HG03442 (cell line): Measurements from ENCODE around the gene IL2.

Experiments used
- ATAC-seq: cut with Tn5 transposase; IDR thresholded peaks from one replicate; pipeline ENCODE4 v1.9.1; 2021; ENCODE audit warnings: mild to moderate bottlenecking, moderate library complexity; ENCODE audit not compliant: unreplicated experiment

Gene IL2

DNA sequence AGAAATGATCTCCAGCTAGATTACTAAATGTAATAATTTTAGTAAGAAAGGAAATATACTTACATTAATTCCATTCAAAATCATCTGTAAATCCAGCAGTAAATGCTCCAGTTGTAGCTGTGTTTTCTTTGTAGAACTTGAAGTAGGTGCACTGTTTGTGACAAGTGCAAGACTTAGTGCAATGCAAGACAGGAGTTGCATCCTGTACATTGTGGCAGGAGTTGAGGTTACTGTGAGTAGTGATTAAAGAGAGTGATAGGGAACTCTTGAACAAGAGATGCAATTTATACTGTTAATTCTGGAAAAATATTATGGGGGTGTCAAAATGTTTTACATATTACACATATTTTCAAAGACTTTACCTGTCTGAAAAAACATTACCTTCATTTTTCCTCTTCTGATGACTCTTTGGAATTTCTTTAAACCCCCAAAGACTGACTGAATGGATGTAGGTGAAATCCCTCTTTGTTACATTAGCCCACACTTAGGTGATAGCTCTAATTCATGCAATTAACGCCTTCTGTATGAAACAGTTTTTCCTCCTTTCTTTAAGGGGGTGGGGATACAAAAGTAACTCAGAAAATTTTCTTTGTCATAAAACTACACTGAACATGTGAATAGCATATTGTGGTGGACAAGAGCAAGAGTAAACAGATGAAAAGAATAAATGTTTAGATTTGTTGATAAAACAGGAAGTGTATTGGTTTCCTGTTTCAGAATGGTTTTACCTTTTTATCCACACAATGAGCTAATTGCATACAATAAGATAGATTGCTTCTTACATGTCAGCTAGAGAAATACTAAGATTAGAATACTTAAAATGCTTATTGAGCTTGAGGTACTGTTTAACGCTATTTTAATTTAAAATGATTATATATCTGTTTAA, at the start of gene IL2:
Gene IL2 (minus strand): TSS at position 495 of the 886 bp plus-strand sequence. CDS start 285 bp downstream, at position 210.
- ATAC-seq, result no peak

DNA sequence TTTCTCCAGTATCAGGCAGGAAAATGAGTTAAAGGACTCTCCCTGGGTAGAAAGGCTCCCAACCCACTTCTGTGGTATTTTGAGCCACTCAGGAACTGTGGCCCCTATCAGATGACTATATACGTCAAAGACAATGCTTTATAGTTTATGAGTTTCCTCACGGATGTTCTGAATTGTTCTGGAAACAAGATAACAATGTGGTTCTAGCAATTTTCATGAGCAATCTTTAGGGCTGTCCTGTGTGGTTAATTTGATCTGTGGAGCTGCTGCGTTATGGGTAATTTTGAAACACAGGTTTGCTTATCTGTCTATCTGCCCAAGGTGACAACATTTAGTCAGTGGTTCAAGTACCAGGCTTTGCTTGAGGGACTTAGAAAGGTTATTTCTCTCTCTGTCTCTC, 46.7 kb upstream of the IL2 start:
- no peak for ATAC-seq

DNA sequence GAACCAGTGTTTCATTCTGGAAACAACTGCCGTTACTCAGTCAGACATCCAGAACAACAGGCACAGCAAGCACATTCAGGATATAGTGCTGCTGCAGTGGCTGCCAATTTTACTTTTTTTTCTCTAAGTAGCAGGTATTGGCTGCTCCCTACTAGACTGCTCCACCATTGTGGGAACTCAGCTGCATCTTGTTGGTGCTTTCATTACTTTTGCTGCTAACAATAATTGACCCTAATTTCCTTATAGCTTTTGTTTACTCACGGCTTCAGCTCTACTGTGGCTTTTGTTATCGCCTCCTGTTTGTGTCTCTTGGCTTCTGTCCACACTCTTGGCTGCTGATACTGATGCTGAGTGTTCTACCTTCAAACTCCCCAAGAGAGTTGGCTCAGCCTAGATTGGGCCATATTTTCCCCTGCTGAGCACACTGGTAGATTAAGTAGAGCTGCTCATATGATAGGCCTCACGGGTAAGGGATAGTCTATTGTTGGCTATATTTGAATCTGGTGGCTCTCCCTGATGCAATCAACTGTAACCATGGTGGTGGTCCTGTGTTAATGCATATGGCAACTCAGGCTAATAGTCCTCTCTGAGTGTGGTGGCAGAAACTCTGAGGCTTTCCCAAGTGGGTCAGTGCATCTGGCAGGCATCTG, 44.5 kb upstream of the IL2 start:
- ATAC-seq, result no peak

DNA sequence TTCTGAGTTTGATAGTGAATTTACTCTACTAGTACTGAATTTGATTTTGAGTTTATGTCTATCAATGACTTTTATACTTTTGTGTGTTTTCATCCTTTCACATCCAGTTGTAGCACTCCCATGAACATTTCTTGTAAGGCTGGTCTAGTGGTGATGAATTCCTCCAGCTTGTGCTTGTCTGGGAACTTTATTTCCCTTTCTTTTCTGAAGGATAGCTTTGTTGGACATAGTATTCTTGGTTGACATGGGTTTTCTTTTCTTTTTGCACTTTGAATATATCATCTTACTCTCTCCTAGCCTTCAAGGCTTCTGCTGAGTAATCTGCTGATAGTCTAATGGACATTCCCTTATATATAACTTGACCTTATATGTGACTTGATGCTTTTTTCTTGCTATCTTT, 32.5 kb upstream of the IL2 start:
- no peak for ATAC-seq

DNA sequence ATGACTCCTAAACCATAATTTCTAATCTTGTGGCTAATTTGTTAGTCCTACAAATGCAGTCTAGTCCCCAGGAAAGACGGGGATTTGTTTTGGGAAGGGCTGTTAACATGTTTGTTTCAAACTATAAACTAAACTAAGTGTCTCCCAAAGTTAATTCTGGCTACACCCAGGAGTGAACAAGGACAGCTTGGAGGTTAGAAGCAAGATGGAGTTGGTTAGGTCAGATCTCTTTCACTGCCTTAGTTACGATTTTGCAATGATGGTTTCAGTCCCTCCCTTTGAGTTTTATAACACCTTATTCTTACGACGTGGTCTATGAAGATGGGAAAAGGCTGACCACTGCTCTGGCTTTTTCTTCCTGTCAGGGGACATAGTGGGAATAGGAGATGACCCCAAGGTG, 27.0 kb upstream of the IL2 start:
- no peak for ATAC-seq

DNA sequence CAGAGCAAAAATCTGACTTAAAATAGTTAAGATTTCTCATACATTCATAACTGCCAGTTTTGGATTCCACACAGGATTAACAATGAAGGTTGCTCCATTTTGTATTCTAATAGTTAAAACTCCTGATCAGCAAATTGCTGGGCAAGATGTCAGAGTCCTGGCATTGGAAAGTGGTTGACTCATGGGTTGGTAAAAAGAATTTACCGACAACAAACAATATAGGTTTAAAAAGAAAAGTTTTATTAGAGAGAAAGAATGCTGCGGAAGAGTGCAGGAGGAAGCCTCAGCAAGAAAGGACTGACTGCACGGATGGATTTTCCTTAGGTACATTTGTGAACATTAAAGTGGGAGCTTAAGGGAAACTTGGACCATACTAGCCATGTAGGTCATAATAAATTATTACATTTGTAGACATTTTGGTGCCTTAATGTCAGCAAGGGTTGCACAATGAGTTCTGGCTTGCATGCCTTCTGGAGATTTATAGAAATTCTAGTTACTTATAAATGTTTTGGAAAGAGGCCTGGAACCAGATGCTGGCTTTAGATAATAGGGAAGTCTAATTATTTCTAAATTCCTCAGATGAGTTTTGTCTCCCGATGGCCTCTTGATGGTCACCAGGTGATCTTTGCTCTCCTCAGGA, 25.4 kb upstream of the IL2 start:
- ATAC-seq, result no peak

DNA sequence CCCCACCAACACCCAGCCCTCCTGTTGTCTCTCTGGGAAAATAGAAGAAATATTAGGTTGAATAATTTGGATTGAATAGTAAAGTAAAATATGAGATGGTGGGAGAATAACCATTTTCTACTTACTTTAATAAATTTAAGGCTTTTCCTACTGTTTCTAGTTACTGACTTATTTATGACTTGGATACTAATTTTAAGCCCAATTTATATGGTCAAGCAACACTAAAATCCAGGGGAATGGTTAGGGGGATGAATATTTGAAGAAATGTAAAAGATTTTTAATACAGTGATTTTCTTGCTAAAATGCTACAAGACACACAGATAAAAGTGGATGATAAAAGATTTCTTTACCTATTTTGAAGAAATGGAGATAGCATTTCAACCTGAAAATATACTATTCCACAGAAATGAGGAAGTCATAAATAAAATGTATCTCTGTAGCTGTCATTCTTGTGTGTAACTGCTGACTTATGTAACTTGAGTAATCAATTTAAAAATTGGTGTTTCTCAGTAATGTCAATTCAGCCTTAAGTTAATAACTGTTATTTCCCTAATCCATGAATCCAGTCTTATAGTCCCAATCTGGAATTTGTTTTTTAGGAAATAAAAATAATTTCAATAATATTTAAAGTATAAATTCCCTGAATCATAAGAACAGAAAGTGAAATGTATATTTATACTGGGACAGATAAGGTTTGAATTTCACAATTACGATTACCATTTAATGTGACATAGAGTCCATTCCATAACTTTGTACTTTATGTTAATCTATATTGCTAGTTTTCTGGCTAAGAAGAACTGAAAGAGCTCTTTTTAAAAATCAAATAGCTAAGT, 24.3 kb upstream of the IL2 start:
- ATAC-seq, result no peak

DNA sequence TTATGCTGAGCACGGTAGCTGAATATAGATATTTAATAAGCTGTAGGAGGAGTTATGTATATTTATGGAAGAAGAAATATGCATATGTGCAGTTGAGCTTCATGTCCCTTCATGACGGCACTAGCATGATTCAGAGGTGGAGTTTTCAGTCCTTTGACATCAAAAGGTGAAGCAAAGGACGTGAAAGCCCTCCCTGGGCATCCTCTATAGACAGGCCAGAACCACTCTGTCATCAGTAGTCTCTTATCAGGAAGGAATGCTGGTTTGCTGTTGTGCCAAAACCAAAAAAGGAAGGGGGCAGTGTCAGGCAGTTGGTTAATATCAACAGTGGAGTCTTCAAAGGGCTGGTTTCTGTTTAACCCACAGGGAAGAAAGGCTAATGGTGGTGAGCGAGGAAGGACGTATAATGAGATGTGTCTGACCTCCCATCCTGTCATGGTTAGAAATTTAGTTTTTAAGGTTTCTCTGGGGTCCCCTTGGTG, 23.5 kb upstream of the IL2 start:
- no peak for ATAC-seq

DNA sequence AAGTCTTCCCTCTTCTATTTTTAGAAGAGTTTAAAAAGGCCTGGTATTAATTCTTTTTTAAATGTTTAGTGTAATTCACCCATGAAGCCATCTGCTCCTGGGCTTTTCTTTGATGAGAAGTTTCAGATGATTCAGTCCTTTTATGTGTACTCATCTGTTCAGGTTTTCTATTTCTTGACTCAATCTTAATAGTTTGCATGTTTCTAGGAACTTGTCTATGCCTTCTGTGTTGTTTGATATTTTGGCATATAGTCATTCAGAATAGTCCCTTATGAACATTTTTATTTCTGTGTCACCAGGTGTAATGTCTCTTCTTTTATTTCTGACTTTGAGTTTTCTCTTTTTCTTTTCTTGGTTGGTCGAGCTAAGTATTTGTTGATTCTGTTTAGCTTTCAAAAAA, 20.2 kb upstream of the IL2 start:
- no peak for ATAC-seq

DNA sequence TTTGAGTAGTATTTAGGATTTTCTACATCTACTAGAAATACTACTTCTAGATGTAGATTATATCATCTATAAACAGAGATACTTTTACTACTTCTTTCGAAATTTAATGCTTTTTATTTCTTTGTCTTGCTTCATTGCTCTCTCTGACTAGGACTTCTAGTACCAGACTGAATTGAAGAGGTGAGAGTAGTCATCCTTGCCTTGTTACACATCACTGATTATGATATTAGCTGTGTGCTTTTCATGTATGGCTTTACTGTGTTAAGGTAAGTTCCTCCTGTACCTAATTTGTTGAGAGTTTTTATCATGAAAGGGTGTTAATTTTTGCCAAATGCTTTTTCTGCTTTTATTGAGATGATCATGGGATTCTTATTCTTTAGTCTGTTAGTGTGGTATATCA, 19.6 kb upstream of the IL2 start:
- ATAC-seq, result no peak

DNA sequence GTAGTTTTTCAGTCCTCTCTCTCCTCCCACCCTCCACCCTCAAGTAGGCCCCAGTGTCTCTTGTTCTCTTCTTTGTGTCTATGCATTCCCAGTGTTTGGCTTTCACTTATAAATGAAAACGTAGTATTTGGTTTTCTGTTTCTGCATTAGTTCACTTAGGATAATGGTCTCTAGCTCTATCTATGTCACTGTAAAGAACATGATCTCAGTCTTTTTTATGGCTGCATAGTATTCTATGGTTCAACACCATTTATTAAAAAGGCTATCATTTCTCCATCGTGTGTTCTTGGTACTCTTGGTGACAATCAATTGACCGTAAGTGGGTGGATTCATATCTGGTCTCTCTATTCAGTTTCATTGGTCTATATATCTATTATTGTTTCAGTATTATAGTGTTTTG, 18.7 kb upstream of the IL2 start:
- ATAC-seq, result no peak

DNA sequence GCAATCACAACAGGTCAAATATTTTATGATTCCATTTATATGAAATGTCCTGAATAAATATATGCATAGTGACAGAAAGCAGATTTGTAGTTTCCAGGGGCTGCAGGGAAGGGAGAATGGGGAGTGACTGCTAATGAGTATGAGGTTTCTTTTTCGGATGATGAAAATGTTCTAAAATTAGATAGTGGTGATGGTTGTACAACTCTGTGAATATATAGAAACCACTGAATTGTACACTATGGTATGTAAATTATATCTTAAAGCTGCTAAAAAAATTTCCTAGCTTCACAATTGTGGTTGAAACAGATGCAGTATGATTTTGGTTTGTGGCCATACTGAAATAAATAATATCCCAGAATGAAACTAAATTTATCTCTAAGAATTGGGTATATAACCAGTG, 12.9 kb upstream of the IL2 start:
- no peak for ATAC-seq

DNA sequence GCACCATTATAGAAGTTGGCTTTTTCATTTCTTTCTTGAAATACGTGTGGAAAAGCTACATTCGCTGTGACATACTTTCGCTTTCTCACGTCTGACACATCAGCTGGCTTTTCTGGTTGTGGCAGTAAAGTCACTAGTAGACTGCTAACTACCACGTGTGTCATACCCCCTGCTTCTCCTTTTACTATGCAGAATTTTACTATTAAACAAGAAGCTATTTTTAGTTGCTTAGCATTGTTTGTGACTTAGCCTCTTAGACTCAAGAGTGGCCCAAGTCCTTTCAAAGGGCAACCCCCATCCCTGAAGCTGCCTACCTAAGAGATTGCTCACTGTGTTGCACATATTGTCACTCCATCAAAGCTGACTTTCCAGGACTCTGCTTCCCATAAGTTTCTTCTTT, 2.1 kb upstream of the IL2 start:
- no peak for ATAC-seq

DNA sequence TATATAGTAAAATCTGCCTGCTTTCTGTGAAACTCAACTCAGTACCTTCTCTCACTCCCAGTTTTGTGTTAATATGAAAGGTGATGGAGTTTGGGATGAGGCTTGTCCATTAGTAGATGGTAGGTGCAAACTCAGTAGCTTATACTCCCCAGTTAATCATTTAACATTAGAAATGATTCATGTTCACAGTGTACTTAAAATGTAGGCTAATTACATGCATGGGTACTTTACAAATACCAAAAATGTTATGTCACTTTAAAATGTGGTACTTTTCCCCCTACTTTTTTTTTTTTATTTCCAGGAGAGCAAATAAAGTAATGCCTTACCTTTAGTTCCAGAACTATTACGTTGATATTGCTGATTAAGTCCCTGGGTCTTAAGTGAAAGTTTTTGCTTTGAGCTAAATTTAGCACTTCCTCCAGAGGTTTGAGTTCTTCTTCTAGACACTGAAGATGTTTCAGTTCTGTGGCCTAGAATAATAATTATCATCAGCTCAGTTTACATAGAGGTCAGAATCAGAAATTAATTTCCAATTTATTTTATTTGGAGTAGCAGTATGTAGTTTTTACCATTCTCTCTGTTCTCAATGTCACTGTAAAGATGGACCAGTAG, 3.0 kb downstream of the IL2 start:
- no peak for ATAC-seq

DNA sequence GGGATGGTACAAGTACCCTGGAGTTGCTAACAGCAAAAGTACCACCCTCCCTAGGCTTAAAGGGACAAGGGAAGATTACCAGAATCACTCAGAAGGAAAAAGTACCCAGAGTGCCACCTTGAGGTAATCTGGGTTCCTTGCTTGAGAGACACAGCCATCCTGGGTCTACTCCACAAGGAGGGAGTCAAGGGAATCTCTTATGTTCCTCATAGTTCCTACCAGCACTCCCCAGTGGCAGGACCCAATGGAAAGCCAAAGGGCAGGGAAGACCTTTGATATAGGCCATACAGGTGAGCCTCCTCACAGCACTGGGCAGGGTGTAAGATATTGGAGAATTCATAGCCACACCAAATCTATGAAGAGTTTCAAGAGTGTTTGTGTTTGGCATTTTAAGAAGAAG, 5.7 kb downstream of the IL2 start:
- ATAC-seq, result peak; percentile 45

DNA sequence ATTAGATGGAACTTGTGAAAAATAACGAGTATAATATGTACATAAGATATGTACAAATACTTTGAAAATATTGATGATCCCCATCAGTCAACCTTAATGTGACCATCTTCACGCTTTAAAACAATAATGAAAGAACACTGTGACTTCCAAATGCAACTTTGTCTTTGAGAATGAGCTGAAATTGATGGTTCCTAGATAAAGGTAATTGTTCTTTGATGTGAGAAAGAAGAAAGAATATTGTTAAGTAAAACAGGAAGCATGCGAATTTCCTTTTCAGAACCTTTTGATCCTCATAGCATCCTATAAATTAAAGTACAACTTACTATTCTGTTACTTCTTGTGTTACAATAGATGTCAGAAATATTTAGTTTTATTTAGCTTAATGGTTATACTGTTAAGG, 22.2 kb downstream of the IL2 start:
- ATAC-seq, result no peak

DNA sequence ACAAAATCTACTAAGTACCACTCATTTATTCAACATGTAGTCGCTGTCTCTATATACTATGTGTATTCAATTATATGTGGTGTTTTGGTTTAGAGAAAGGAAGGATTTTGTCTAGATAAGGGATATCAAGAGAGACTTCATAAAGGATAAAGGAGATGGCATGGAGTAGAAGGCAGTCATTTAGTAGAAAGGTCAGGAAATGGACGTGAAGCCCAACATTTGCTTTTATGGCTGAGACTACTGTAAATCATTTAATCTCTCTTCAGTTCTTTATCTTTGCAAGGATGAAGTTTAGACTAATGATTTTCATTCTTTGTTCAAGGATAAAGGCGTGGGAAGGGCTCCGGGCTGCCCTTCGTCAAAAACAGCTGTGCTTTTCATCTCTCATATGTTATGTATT, 25.2 kb downstream of the IL2 start:
- ATAC-seq, result no peak

DNA sequence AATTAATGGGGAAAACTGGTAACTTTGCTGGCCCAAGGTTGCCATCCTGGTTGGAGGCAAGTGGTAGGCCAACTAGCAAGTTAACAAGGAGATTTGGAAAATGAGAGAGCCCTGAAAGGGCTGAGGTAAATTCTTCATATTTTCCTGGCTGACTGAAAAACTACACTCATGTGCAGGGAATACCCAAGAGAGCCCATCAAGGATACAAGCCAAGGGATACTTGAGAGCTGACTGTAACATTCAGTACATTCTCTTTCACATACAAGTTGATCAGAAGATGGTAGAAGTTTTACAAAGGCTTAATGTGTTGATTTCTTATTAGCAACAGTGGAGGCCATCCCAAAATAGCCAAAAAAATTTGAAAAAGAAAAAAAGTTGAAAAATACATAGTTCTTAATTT, 33.3 kb downstream of the IL2 start:
- ATAC-seq, result no peak

DNA sequence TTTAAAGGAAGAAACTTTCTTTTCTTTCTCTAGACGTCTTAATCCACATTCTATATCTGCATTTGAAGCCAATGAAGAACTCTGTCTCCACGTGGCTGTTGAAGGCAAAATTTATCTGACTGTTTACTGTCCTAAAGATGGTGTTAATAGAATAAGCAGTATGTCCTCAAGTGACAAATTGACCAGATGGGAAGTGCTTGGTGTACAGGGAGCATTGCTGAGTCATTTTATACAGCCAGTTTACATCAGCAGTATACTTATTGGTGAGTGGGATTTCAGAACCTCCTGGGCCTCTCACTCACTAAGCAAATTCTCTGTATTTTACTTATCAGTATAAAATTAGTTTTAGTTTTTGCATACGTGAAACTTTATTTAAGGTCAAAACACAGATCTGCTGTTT, 44.0 kb downstream of the IL2 start:
- peak; percentile 59 for ATAC-seq

DNA sequence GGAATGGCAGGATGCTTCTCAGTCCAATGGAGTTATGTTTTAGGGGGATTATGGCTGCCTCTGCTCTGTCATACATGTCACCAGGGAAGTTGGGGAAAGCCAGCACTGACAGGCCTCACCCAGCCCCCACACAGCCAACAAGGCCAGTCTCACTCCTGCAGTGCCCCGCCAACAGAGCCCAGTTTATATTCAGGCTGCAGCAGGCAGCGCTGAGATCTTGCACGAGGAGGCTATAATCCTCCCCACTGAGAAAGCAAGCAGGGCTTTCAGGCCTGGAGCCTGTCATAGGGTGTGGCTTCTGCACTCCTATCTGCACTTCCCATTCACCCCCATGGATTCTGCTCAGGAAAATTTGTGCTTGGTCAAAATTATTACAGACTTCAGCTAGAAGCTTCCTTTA, 52.7 kb downstream of the IL2 start:
- no peak for ATAC-seq
